BE2C (cell line): ENCODE data around the gene DAB1.

Source experiments
- DNase-seq: peaks from one replicate; pipeline ENCODE4 v3.0.0-alpha.2; 2020
- H3K27me3 ChIP-seq: fragments of 250-450 bp; sonication (Bioruptor Pico); 2 replicates; pipeline ENCODE4 v1.5.1; 2020; ENCODE audit warnings: mild to moderate bottlenecking
- H3K36me3 ChIP-seq: fragments of 250-450 bp; sonication (Bioruptor Pico); 2 replicates; pipeline ENCODE4 v1.5.1; 2020; ENCODE audit warnings: mild to moderate bottlenecking
- H3K4me1 ChIP-seq: fragments of 250-450 bp; sonication (Bioruptor Pico); 2 replicates; pipeline ENCODE4 v1.5.1; 2020
- H3K4me3 ChIP-seq: 2 replicates; pipeline ENCODE4 v1.5.1; 2011; ENCODE audit warnings: low read depth, low read length
- H3K9me3 ChIP-seq: fragments of 250-450 bp; sonication (Bioruptor Pico); 2 replicates; pipeline ENCODE4 v1.5.1; 2020
- TF ChIP-seq, protein P1 (sequence below): IDR thresholded peaks from 2 replicates; pipeline ENCODE4 v1.5.1; 2012; ENCODE audit warnings: mild to moderate bottlenecking, low read depth, low read length

Gene DAB1

DNA sequence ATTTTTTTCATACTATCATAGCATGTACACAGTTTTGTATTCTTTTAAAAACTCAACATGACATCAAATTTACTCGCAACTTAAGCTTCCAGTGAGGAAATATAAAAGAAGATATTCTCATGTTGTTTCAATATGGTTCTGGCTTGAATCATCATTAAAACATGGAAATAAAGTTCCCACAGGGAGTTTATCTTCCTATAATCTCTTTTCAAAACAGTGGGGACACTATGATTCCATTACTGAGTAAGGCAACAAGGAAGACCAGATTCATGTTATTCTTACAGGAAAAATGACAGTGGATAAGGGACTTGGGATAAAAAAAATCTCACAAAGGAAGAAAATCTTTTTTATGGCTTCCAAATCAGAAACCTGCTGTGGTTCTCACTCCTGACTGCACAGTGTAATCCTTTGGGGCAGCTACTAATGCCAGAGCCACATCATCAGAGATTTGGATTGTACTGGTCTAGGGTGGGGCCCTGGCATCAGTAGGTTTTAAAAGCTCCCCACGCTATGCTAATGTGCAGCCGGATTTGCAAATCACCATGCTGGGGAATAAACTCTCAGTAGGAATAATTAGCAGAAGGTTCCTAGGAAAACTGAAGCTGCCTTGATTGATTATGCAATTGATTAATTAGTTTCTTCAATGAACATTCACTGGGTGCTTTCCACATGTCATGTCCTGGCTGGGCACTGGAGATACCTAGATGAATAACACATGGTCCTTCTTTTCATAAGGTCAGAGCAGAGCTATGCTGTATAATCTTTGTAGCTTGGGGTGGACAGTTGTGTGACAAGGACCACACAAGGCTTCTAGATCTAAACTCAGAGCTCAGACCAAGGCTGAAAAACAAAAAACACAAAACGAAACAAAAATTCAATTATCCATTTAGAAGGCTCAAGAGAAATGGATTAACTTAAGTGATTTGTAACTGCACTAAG, 386.9 kb downstream of the DAB1 start:
- Histone ChIP-seq H3K4me3 (no peak overlapping the region), H3K36me3 (no peaks in the 10 kb centered on the region), H3K27me3 (no peaks in the 10 kb centered on the region), H3K4me1 (no peaks in the 10 kb centered on the region), H3K9me3 (no peaks in the 10 kb centered on the region)
- TF ChIP-seq, protein P1, sequence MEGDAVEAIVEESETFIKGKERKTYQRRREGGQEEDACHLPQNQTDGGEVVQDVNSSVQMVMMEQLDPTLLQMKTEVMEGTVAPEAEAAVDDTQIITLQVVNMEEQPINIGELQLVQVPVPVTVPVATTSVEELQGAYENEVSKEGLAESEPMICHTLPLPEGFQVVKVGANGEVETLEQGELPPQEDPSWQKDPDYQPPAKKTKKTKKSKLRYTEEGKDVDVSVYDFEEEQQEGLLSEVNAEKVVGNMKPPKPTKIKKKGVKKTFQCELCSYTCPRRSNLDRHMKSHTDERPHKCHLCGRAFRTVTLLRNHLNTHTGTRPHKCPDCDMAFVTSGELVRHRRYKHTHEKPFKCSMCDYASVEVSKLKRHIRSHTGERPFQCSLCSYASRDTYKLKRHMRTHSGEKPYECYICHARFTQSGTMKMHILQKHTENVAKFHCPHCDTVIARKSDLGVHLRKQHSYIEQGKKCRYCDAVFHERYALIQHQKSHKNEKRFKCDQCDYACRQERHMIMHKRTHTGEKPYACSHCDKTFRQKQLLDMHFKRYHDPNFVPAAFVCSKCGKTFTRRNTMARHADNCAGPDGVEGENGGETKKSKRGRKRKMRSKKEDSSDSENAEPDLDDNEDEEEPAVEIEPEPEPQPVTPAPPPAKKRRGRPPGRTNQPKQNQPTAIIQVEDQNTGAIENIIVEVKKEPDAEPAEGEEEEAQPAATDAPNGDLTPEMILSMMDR: no peak
- no peak for DNase-seq

DNA sequence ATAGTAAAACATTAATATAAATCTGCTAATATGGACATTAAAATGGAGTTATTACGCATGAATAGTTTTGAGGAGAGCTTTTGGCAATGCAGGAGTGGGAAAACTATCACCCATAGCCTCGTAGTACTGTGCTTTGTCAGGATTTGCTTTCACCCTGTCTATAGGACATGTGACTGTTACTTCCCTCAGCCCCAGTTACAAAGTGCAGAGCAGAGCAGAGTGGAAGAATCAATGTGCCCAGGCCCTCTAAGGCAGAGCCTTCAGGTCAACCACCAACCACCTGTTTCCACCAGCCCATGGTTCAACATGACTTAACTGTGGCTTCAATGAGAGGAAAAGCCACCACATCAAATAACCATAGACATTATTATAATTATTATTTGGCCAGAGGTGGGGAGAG, 389.1 kb downstream of the DAB1 start:
- DNase-seq: no peak
- H3K9me3 ChIP-seq: no peaks in the 10 kb centered on the region
- no peak overlapping the region for H3K4me3 ChIP-seq
- TF ChIP-seq, protein P1: no peak
- no peaks in the 10 kb centered on the region for H3K4me1 ChIP-seq
- no peaks in the 10 kb centered on the region for H3K36me3 ChIP-seq
- no peaks in the 10 kb centered on the region for H3K27me3 ChIP-seq

DNA sequence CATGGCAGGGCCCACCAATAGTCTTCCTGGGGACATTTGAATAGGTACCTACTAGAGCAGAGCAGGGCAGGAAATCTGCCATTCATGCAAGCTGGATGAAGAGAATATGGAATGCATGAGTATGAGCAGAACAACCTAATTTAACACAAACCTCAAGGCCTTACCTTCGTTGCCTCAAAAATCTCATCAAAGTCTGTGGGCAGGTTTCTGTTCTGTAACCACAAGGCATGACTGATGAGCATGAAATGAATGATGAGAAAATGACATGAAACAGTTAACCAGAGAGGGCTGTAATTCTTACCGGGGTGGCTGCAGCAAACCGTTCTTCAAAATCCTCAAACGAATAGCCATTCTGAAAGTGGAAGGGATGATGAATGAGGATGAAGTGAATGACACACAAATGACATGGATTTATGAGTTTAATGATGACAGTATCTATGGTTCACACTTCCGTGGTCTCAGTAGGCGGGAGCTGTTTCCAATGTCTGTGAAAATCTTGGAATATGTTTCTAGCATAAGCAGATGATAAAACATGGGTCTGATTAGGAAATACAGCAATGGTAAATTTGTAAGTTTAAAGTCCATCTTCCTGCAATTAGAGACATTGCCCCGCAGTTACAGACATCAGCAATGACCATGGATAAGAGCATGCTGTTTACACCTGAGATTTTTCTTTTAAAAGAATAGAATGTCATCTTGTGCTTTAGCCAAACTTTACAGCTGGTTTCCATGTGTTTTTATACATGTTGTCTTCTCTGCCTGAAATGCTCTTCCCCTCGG, 390.4 kb downstream of the DAB1 start:
- H3K36me3 ChIP-seq: no peaks in the 10 kb centered on the region
- no peak for DNase-seq
- H3K27me3 ChIP-seq: no peaks in the 10 kb centered on the region
- H3K9me3 ChIP-seq: no peaks in the 10 kb centered on the region
- H3K4me3 ChIP-seq: no peak overlapping the region
- TF ChIP-seq, protein P1: no peak
- H3K4me1 ChIP-seq: no peaks in the 10 kb centered on the region

DNA sequence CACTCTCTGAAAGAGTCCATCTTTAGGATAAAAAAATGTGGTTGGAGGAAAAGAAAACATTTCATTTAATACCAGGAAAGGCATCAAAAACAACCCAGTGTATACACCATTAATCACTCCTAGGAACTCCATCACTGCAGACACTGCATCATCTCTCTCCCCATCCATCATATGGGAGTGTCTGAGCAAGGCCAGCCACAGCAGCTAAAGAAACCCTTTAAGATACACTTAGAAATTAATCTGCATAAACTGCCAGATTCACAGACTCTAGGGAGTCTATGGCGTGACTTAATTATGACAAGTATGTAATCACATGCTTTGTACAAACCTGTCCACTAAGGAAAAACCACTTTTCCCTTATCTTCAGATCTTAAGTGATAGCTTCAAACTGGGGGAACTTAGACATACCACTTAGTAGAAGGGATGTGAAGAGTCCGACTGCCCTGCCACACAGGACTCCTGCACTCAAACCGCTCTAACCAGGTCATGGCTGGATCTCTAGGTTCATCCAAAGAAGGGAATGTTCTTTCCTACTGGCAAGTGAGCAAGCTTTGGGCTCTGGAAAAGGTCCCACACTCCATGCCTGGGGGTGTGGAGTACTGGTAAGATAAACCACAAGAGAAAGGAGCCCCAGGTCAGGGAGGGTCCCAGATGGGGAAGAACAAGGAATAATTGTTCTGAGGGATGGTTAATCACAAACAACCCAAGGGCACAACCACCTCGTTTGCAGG, 397.1 kb downstream of the DAB1 start:
- H3K9me3 ChIP-seq: no peaks in the 10 kb centered on the region
- TF ChIP-seq, protein P1: no peak

DNA sequence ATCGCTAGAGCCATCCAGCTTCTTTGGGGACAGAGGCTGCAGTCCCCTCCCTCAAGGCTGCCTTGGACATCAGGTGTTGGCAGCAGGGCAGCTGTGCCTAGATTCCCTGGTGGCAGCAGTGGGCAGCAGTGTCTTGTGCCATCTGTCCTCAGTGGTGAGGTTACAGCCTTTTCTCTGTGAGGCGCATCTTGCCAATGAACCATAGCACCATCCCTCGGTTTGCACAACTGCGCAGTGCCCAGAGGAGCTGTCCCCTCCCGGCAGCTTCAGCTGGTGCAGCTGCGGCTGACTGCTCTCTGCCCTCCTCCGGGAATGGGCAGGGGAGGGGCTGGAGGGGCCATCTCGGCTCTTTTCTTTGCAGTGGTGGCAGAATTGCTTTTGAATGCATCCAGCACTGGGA, 399.0 kb downstream of the DAB1 start:
- DNase-seq: no peak

More for the DNA sequence above, 397.1 kb downstream of the DAB1 start:
- no peaks in the 10 kb centered on the region for H3K36me3 ChIP-seq
- H3K27me3 ChIP-seq: no peaks in the 10 kb centered on the region
- H3K4me1 ChIP-seq: no peaks in the 10 kb centered on the region
- no peak overlapping the region for H3K4me3 ChIP-seq
- DNase-seq: no peak

More for the DNA sequence above, 399.0 kb downstream of the DAB1 start:
- TF ChIP-seq, protein P1: no peak
- Histone ChIP-seq H3K4me1 (no peaks in the 10 kb centered on the region), H3K9me3 (no peaks in the 10 kb centered on the region), H3K27me3 (no peaks in the 10 kb centered on the region), H3K36me3 (no peaks in the 10 kb centered on the region), H3K4me3 (no peak overlapping the region)
